ENCODE measurements around the gene PRDX2.

GRCh38 chr19:12786952-12787351 is 14.6 kb downstream of the PRDX2 start:
- TF ChIP-seq CTCF (IDR thresholded peaks at IDR 0.05) (no peak), POLR2A (IDR thresholded peaks at IDR 0.05) (no peak)

Measured in upper lobe of left lung (tissue), 4 donors.